NAMALWA (cell line): ENCODE results near the gene SMCO1.
A peak's percentile ranks its signal among the peaks of the same experiment; 100 is the strongest.
"Not testable (repeated sequence)": the region's sequence is repeated elsewhere in the genome, so short reads cannot be mapped to it uniquely, and the experiment has no call there.

Experiments used
- DNase-seq: peaks from one replicate; pipeline ENCODE4 v3.0.0-alpha.2; 2015; ENCODE audit warnings: low spot score

SMCO1 gene

DNA sequence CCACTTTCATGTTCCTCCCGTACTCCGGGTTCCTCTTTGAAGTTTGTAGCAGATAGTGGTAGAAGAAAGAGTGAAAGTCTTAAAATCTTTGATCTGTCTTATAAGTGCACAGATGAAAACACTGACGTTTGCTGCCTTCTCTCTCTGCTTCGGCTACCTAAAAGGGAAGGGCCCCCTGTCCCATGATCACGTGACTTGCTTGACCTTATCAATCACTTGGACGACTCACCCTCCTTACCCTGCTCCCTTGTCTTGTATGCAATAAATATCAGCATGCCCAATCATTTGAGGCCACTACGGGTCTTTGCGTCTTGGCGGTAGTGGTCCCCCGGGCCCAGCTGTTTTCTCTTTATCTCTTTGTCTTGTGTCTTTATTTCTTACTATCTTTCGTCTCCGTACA lies 6.1 kb upstream of the SMCO1 start:
- not testable (repeated sequence) for DNase-seq

DNA sequence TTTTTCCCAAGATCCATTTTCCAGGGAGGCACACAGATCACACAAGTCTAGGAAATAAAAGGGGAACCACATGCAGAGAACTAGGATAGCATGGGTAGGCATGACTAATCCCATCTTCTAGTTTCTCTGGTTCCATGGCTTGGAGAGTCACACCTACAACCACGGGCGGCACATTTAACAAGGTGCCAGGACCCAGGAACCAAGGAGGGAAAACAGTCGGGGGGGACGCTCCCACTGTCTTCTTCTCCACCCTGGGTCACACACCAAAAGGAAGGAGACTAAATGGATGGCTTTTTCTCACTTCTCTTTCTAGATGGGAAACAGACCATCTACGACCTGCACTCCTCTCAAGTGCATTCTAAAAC lies 4.6 kb upstream of the SMCO1 start:
- peak; percentile 37 for DNase-seq

DNA sequence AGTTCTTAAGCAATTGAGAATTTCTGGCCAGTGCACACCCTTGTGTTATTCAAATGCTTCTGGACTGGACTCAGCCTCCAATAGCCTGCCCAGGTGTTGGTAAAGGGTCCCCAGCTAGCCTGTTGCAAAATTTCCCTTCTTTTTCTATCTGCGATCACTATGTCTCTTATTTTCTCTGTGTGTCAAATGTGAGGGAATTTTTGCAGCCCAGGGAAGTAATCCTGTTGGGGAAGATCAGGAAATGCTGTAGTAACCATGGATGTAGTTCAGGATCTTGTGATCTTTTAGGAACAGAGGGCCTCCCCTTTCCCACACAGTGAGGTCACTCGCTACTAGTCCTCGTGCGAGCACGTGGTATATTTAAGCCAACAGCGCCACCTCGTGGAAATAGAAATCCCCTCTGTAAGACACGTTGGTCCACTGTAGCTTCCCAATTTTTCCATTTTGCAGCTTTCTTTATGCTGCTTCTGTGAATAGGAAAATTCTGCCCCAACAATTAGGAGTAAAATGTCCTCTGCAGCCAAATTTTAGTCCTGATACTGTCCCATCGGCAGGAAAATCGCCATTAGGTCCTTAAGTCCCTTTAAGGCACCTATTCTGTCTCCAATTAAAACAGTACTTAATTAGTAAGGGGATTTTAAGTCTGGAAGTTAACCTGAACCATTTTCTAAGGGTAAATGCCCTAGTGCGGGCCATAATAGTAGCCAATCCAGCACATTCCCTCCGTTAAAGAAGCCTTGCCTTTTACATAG lies 4.0 kb upstream of the SMCO1 start:
- DNase-seq = peak; percentile 88

DNA sequence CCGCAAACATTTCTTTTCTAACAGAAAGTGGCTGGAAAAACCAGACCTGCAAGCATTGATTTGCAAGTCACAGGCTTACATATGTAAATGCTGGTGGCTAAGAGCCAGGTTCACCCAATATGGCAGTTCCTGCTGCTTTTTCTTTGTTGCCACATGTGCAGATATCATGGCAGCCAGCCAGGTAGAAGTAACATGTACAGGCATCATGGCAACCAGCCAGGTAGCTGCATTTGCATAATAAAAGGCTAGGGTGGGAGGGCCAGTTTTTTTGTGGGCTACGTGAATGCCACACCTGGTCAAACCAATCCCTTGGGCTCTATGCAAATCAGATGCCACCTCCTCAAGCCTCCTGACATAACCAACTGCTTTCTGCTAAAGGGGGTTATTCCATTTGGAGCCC lies 2.8 kb upstream of the SMCO1 start:
- peak; percentile 64 for DNase-seq

DNA sequence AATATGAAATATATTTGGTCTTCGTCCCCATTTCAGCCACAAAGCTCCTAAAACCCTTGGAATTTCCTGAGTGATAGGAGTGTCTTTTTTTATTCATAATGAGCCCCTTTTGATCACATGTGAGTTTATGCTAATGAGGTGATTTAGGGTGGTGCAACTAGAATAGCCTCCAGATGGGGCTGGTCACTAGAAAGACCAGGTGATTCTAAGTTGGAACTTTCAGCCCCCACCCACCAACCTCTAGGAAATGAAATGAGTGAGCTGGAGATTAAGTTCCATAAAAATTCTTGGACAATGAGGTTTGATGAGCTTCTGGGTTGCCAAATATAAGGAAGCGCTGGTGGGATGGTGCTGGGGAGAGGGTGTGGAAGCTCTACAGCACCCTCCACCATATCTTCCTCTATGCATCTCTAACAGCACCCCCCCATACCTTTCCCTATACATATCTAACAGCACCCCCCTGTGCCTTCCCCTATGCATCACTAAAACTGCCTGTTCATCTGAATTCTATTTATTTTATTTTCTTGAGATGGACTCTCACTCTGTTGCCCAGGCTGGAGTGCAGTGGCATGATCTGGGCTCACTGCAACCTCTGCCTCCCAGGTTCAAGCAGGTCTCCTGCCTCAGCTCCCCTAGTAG lies 2.1 kb upstream of the SMCO1 start:
- DNase-seq = no peak

DNA sequence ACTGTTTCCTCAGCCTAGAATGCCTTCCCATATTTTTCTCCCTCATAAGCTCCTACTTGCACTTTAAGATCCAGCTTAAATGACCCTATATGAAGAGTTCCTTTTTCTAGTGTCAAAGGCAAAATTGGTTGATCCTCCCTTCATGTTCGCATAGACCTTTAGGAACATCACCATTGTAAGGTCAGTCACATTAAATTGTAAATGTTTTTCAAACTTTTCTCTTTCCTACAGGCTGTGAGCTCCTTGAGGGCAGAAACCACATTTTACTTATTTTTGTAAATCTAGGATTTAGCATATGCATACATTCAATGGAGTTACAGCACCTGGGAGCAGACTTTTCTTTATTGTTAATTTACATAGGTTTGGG lies 813 bp downstream of the SMCO1 start:
- DNase-seq = no peak

DNA sequence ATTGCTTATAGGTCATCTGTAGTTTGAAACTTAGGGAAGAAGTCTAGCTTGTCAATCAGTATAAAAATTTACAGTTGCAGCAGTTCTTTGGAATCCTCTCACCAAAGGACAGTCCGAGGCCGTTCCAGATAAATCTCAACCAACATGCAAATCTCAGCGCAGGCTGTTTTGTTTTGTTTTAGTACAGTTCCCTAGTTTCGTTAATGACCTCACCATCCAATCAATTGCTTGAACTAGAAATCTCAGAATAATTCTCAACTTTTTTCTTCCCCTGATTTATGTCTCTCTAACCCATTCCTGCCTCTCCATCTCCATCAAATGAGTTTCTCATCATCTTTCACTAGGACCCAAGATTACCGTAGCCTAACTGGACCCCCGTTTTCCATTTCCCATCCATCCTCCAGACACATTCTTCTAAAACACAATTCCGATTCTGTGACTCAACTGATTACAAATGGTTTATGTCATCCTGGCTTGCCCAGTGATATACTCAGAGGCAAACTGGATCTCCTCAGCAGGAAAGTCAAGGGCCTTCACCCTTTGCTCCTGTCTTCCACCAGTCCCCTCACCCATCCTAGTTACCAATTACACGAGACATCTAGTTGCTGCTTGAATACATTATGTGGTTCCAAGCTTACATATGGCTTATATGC lies 1.3 kb downstream of the SMCO1 start:
- no peak for DNase-seq

DNA sequence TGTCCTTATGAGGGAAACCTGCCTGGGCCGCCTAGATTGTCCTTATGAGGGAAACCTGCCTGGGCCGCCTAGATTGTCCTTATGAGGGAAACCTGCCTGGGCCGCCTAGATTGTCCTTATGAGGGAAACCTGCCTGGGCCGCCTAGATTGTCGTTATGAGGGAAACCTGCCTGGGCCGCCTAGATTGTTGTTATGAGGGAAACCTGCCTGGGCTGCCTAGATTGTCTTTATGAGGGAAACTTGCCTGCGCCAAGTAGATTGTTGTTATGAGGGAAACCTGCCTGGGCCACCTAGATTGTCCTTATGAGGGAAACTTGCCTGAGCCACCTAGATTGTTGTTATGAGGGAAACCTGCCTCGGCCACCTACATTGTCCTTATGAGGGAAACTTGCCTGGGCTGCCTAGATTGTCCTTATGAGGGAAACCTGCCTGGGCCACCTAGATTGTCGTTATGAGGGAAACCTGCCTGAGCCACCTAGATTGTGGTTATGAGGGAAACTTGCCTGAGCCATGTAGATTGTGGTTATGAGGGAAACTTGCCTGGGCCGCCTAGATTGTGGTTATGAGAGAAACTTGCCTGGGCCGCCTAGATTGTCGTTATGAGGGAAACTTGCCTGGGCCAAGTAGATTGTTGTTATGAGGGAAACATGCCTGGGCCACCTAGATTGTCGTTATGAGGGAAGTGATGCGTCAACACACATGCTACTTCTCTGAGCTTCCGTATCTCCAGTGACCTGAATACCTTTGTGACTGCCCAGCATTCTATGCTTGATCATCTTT lies 3.3 kb downstream of the SMCO1 start:
- DNase-seq = not testable (repeated sequence)

DNA sequence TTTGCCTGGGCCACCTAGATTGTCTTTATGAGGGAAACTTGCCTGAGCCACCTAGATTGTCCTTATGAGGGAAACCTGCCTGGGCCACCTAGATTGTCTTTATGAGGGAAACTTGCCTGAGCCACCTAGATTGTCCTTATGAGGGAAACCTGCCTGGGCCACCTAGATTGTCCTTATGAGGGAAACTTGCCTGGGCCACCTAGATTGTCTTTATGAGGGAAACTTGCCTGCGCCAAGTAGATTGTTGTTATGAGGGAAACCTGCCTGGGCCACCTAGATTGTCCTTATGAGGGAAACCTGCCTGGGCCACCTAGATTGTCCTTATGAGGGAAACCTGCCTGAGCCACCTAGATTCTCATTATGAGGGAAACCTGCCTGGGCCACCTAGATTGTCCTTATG lies 4.0 kb downstream of the SMCO1 start:
- not testable (repeated sequence) for DNase-seq

DNA sequence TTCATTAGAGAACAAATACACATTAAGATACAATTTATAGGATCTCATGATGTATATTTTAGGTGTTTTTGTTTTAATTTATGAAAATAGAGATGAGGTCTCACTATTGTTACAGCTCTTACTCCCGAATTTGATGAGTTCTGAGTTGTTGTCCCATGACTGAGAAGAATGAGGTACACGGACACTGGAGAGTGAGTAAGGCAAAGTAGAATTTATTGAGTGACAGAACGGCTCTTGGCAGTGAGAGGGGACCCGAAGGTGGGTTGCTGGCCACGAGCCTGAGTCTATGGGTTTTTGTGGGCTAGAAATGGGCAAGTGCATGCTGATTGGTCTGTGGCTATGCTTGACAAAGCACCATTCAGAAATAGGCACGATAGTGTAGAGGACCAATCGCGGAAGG lies 8.5 kb downstream of the SMCO1 start:
- peak; percentile 37 for DNase-seq

DNA sequence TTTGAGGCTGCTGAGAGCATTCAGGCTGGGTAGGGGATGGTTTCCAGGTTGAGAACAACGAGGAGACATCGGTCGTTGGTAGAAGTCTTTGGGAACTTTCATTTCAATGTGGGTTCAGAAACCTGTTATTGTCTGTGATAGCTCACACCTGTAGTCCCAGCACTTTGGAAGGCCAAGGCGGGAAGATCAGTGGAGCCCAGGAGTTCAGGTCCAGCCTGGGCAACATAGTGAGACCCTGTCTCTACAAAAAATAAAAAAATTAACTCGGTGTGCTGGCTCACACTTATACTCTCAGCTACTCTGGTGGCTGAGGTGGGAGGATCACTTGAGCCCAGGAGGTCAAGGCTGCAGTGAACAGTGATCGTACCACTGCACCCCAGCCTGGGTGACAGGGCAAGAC lies 10.6 kb downstream of the SMCO1 start:
- no peak for DNase-seq

DNA sequence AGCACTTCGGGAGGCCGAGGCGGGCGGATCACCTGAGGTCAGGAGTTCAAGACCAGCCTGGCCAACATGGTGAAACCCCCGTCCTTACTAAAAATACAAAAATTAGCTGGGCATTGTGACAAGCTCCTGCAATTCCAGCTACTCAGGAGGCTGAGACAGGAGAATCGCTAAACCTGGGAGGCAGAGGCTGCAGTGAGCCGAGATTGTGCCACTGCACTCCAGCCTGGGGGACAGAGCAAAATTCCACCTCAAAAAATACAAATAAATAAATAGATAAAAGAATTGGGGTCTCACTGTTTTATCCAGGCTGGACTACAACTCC lies 11.1 kb downstream of the SMCO1 start:
- DNase-seq = not testable (repeated sequence)

DNA sequence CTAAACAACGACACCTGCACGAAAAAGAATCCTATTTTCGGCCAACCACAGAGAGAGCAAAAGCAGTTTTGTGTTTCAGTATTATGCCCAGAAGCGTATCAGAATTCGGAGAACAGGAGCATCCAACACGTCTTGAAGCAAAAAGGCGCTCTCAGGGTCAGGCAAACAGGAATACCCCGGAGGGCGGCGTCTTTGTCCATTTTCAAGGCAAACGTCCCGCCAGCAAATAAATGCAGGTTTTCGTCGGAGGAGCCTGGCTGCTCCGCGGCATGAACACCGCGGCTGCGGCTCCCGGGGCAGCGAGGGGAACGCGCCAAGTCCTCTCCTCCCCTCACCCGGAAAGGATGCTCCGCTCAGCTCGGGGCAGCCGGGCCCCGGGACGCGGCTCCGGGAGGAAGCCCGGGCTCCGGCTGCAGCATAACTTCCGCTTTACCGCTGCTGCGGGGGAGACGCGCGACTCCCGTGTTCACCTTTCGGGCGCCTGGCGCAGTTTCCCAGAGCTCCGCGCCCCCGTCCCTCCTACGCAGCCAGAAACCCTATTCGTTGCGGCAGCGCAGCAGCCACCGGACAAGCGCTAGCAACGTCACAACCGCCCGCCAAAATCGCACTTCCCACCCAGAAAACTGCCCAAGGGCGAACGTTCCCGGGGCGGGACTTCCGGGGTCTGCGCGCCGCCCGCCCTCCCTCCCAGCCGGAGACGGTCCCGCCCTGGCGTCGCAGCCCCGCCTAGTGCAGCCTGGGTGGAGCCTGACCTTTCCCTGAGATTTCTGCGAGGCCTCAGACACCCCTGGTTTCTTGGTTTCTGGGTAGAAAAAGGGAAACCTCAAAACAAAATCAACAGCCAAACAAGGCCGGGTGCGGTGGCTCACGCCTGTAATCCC lies 11.7 kb downstream of the SMCO1 start, which contains the start of gene RNF168:
RNF168 (minus strand) TSS at position 573 of the 881 bp plus-strand sequence. CDS start 595 bp downstream, outside the sequence.
- DNase-seq = peak; percentile 95

DNA sequence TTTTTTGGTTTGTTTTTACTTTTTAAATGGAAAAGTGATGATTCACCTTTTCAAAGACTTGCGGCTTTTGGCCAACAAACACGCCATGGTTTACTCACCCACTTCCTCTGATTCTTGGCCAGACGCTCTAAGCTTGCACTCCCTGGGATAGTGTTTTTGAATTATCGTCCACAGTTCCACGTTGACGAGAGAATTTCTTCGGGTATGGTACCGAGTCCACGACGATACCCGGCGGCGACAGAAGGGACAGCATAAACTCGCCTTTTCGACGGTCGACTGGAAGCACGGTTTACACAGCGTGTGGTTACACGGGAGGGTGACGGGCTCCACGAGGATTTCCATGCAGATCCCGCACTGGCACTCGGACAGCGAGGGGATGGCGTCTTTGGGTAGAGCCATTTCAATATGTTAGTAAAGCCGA lies 12.4 kb downstream of the SMCO1 start:
- DNase-seq = peak; percentile 74

DNA sequence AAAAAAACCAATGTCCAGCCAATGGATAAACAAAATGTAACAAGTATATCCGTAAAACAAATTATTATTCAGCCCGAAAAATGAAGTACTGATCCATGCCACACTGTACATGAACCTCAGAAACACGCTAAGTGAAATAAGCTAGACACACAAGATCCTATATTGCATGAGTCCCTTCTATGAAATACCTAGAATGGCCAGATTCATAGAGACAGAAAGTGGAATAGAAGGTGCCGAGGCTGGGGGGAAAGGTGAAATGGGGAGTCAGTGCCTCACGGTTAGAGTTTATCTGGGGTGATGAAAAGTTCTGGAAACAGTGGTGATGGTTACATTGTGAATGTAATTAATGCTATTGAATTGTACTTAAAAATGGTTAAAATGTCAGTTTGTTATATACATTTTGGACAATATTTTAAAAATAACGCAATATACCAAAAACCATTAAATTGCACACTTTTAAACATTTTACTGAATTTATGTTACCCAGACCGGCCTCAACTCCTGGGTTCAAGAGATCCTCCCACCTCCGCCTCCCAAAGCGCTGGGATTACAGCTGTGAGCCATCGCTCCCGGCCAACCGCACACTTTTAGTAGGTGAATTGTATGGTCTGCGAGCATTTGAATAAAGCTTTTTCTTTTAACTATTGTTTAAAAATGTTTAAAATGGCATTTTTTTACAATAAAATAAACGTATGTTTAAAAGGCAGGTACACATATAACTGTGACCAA lies 13.7 kb downstream of the SMCO1 start:
- DNase-seq = peak; percentile 64

DNA sequence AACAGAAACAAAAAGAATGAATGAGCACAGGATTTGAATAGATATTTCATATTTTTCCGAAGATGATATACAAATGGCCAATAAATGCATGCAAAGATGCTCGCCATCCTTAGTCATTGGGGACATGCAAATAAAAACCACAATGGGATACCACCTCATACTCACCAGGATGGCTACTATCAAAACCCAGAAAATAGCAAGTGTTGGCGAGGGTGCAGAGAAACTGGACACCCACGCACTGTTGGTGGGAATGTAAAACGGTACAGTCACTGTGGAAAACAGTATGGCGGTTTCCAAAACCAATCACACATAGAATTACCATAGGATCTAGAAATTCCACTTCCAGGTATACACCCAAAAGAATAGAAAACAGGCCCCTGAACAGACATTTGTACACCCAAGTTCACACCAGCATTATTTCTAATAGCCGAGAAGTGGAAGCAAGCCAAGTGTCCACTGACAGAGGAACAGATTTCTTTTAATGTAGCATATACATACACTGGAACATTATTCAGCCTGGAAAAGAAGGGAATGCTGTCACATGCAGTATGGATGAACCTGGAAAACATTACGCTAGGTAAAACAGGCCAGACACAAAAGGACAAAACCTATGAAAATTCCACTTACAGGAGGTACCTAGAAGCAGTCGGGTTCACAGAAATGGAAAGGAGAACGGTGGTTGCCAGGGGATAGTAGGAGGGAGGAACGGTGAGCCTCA lies 15.2 kb downstream of the SMCO1 start:
- no peak for DNase-seq

DNA sequence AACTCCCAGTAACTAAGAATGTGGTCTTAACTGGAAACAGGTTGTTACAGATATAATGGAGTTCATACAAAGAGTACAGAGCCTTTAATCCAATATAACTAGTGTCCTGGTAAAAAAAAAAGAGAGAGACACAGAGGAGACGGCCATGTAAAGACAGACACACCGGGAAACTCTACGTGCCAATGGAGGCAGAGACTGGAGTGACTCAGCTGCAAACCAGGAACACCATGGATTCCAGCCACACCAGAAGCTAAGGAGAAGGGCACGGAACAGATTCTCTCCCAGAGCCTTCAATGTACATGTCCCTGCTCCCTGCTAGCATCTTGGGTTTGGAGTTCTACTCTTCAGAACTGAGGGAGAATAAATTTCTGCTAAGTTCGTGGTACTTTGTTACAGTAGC lies 16.1 kb downstream of the SMCO1 start:
- DNase-seq = no peak

DNA sequence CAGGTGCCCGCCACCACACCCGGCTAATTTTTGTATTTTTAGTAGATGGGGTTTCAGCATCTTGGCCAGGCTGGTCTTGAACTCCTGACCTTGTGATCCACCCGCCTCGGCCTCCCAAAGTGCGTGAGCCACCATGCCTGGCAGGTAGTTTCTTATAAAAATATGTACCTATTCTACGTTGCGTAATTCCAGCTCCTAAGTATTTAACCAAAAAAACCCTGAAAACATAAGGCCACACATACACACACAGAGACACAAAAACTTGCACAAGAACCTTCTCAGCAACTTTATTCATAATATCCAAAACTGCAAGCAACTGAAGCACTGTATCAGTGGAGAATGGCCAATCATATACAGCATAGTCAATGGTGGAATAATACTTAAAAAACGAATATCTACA lies 16.8 kb downstream of the SMCO1 start:
- DNase-seq = no peak

DNA sequence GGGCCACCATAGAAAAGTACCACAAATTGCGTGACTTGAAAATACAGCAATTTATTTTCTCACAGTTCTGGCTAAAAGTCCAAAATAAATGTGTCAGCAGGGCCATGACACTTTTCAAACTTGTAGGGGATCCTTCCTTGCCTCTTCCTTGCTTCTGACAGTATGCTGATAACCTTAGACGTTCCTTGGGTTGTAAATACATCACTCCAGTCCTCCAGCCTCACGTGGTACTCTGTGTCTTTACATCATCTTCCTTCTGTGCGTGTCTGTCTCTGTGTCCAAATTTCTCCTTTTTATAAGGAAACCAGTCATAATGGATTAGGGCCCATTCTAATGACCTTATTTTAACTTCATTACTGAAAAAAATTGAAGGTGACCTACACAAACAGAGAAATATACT lies 19.0 kb downstream of the SMCO1 start:
- no peak for DNase-seq

DNA sequence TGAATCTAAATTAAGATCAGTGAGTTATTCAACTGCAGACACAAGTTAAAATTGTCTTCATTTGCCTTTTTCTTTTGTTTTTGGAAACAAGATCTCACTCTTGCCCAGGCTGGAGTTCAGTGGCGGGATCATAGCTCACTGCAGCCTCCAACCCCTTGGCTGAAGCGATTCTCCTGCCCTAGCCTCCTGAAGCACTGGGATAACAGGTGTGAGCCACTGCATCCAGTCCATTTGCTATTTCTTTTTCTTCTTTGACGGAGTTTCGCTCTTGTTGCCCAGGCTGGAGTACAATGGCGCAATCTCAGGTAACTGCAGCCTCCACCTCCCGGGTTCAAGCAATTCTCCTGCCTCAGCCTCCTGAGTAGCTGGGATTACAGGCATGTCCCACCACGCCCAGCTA lies 21.9 kb downstream of the SMCO1 start:
- no peak for DNase-seq
